Activated gamma-delta T cell treated with Interleukin-2 at 50 U/mL for 16 hours (primary cell): ENCODE results near the gene NOLC1.
A peak's percentile ranks its signal among the peaks of the same experiment; 100 is the strongest.

Source experiments
- DNase-seq: peaks from one replicate; pipeline ENCODE4 v3.0.0-alpha.2; 2020

Gene NOLC1

GRCh38 chr10:102122450-102122849, 29.7 kb upstream of the NOLC1 start:
- DNase-seq: no peak

DNA sequence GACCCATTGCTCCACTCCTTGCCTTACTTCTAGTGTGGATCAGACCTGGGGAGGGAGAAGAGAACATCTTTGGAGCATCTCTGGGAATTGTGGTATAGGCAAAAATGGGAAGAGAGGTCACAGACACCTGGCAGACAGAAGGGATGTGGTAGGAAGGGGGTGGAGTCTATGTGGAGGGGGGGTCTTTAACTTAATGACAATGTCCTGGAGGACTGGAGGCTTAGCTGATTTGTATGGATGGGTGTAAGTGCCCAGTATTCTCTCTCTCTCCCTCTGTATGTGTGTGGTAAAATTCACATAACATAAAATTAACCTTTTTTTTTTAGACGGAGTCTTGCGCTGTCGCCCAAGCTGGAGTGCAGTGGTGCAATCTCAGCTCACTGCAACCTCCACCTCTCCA, 29.0 kb upstream of the NOLC1 start:
- no peak for DNase-seq

DNA sequence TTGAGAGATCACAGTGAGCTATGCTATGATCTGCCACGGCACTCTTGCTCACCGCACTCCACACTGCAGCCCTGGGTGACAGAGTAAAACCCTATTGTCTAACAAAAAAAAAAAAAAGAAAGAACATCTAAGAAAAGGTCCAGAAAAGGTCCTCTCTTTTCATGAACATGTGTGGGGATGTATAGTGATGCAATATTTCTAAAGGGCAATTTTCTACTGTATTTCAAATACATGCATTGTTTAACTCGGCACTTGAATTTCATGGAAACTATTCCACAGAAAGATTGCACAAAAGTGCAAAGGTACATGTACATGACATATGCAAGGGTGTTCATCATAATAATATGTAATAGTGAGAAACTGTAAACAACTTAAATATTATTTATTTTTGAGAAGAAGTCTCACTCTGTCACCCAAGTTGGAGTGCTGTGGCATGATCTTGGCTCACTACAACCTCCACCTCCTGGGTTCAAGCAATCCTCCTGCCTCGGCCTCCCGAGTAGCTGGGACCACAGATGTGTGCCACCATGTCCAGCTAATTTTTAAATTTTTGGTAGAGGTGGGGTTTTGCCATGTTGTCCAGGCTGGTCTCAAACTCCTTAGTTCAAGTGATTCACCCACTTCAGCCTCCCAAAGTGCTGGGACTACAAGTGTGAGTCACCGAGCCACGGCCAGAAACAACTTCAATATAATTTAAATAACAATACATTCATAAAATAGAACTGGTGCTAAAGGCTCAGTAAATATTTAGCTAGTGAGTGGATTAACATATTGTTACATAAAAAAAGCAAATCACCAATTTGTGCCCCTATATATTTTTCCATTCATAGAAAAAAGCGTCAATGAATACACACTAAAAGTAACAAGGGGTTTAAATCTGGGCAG, 20.7 kb upstream of the NOLC1 start:
- no peak for DNase-seq

- DNase-seq: no peak
Measured at GRCh38 chr10:102132193-102132562, 20.0 kb upstream of the NOLC1 start.

DNA sequence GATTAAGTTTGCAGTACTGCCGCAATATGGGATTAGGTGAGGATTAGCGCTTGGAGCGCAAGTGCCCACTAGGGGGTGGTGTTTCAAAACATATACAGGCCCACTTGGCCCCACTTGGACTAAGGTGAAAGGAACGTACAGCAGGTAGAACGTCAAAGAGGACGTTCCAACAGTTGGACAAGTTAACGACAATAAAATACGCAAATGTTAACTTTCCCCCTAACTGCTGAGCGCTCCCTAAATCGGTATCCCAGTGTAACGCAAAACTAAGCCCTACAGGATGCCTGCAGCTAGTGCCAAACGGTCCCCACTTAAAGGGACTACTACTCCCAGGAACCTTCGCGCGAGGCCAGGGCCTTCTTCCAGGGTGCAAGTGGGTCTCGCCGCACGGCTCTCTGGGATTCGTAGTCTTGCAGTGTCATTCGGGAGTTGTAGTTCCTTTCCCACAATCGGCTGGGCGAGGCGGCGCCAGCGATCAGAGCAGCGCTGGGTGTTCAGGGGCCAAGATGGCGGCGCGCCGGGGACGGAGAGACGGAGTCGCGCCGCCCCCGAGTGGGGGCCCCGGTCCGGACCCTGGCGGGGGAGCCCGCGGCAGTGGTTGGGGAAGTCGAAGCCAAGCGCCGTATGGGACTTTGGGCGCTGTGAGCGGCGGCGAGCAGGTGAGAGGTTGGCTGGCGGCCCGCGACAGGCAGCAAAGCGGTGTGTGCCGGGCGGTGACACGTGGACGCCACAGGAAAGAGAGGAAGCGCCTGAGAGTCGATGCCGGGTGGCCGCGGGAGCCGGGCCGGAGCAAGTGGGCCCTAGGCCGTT, 19.4 kb upstream of the NOLC1 start, which contains the start of gene PPRC1:
PPRC1 (plus strand) TSS at position 478 of the 810 bp plus-strand sequence; CDS start at position 507, 29 bp downstream.
- DNase-seq: peak; percentile 96

- peak; percentile 31 for DNase-seq
Measured at GRCh38 chr10:102133373-102134195, 18.6 kb upstream of the NOLC1 start.

DNA sequence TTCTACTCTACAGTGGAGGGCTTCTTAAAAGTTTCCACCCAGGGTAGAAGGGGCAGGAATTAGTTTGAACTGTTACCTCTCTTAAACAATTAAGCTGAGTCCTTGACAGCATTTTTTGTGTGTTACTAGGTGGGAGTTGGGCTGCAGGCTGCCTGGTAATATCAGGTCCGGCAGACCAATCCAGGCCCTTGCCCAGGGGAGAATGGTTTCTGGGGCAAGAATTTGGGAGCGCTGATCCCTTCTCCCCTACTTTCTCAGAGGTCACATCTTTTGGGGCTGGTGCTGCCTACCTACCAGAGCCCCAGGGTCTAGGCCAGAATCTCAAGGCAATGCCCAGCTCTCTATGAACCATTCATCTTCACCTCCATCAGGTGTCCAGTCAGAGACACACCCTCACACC, 17.8 kb upstream of the NOLC1 start:
- no peak for DNase-seq

DNA sequence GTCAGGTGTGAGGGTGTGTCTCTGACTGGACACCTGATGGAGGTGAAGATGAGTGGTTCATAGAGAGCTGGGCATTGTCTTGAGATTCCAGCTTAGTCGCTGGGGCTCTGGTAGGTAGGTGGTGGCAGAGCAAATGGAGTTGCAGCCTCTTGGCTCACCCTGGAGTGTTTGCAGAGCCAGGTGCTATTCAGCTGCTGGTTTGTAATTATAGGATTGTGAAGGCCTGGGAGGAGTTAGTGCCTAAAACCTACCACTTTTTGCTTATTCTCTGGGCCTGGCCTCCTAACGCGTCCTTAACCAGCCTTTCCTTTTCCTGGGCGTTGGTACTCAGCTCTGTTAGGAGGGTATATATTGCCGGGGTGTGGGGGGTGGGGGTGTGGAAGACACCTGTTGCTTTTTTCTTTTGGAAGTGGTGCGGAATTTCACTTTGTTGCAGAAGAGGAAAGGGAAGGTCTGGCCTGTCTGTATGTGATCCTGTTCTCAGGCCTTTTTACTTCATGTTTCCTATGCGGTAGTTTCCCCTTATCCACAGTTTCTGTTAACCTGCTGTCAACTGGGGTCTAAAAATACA, 16.1 kb upstream of the NOLC1 start:
- DNase-seq: no peak

DNA sequence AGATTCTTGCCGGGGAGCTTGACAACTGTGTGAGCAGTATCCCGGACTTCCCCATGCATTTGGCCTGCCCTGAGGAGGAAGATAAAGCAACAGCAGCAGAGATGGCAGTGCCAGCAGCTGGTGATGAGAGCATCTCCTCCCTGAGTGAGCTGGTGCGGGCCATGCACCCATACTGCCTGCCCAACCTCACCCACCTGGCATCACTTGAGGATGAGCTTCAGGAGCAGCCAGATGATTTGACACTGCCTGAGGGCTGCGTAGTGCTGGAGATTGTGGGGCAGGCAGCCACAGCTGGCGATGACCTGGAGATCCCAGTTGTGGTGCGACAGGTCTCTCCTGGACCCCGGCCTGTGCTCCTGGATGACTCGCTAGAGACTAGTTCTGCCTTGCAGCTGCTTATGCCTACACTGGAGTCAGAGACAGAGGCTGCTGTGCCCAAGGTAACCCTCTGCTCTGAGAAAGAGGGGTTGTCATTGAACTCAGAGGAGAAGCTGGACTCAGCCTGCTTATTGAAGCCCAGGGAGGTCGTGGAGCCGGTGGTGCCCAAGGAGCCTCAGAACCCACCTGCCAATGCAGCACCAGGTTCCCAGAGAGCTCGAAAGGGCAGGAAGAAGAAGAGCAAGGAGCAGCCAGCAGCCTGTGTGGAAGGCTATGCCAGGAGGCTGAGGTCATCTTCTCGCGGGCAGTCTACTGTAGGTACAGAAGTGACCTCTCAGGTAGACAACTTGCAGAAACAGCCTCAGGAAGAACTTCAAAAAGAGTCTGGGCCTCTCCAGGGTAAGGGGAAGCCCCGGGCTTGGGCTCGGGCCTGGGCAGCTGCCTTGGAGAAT, 12.7 kb upstream of the NOLC1 start:
- no peak for DNase-seq

DNA sequence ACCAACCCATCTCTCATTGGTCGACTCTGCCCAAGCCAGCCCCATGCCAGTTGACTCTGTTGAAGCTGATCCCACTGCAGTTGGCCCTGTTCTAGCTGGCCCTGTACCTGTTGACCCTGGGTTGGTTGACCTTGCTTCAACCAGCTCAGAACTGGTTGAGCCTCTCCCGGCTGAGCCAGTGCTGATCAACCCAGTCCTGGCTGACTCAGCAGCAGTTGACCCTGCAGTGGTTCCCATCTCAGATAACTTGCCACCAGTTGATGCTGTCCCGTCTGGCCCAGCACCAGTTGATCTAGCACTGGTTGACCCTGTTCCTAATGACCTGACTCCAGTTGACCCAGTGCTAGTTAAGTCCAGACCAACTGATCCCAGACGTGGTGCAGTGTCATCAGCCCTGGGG, 12.0 kb upstream of the NOLC1 start:
- DNase-seq: no peak

GRCh38 chr10:102140913-102141540, 11.2 kb upstream of the NOLC1 start:
- DNase-seq: no peak

DNA sequence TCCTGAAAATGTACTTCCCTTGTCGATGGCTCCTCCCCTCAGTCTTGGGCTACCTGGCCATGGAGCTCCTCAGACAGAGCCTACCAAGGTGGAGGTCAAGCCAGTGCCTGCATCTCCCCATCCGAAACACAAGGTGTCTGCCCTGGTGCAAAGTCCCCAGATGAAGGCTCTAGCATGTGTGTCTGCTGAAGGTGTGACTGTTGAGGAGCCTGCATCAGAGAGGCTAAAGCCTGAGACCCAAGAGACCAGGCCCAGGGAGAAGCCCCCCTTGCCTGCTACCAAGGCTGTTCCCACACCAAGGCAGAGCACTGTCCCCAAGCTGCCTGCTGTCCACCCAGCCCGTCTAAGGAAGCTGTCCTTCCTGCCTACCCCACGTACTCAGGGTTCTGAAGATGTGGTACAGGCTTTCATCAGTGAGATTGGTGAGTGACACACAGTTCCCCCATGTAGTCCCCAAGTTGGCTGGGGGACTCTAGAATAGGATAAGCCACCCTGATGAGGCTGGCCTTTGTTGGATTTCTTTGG, 10.5 kb upstream of the NOLC1 start:
- DNase-seq: no peak

DNA sequence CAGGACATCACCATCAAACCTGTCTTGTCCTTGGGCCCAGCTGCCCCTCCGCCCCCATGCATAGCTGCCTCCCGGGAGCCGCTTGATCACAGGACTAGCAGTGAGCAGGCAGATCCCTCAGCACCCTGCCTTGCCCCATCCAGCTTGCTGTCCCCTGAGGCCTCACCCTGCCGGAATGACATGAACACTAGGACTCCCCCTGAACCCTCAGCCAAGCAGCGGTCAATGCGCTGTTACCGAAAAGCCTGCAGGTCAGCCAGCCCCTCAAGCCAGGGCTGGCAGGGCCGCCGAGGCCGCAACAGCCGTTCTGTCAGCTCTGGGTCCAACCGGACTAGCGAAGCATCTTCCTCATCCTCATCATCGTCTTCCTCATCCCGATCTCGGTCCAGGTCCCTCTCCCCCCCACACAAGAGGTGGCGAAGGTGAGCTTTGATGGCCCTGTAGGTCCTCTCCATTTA, 5.2 kb upstream of the NOLC1 start:
- no peak for DNase-seq

DNA sequence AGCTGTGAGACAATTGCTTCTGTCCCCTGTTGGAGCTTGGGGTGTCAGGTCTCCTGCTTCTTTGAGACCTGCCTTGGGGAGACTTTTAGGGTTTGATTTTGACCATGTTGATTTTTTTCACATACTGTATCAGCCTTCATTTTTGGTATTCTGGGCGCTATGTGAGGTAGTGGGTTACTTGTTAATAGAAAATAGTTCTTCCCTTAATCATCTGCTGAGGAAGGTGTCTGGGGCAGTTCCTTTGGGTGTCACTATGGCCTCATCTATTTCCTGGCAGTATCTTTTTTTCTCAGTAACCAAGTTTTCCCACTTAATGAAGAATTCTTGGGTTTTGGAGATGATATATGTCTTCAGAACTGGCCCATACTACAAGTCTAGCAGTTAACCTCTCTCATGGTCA, 4.6 kb upstream of the NOLC1 start:
- DNase-seq: no peak

DNA sequence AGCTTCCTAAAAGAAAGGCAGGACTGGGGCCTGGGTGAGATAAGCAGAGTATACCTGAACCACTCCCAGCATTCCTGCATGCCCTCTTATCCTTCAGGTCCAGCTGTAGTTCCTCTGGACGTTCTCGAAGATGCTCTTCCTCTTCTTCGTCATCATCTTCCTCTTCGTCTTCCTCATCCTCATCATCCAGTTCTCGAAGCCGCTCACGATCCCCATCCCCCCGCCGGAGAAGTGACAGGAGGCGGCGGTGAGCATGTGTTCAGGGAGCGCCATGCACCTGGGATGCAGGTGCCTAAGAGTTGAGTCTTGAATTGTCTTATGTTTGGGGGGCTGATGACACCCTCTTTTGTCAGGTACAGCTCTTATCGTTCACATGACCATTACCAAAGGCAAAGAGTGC, 3.9 kb upstream of the NOLC1 start:
- no peak for DNase-seq

- DNase-seq: no peak
Measured at GRCh38 chr10:102150970-102151773, 1.0 kb upstream of the NOLC1 start.

DNA sequence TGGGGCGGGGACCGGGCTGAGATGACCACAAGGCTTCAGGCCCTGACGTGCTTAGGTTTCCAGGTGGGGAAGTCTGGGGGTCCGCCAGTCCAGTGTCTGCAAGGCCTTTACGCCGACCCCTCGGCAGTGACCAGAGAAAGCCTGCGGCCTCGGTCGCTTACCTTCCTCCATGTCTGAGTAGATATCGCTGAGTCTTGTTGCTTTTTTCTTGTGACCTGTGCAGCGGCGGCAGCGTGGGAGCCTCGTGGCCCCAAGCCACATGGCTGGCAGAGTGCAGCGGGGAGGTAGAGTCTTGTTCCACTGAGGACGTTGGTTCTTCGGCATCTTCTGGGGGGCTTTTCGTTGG, 329 bp downstream of the NOLC1 start:
- peak; percentile 11 for DNase-seq

DNA sequence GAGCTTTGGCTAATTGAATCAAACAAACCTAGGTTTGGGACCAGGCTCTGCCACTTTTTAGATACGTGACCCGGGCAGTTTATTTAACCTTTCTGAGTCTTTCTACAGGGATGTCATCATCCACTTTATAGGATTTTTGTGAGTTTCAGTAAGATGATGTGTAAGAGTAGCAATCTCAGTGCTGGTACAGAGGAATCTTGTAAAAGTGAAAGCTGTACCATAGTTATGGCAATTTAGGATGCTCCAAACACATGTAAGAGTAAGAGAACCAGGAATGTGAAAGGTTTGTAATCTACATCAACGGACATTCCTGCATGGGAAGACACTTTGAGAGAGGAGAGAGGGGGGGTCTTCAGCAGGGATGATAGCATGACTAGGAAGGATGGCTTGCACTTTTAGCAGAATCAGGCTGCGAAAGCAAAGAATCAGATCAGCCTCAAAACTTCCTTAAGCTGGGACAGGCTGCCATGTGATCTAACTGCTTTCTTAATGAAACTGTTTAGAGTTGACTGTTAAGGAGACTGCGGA, 968 bp downstream of the NOLC1 start:
- no peak for DNase-seq

DNA sequence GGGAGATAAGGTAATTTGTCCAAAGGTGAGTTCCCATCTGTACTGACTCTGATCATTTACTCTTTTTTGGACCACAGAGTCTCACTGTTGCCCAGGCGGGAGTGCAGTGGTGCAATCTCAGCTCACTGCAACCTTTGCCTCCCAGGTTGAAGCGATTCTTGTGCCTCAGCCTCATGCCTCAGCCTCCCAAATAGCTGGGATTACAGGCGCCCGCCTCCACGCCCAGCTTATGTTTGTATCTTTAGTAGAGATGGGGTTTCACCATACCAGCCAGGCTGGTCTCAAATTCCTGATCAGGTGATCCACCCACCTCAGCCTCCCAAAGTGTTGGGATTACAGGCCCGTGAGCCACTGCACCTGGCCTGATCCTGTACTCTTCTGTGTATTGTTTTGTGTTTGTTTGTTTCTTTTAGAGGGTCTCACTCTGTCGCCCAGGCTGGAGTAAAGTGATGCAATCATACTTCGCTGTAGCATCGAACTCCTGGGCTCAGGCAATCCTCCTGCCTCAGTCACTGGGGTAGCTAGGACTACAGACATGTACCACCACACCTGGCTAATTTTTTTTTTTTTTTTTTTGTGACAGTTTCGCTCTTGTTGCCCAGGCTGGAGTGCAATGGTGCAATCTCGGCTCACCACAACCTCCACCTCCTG, 2.4 kb downstream of the NOLC1 start:
- no peak for DNase-seq
